GM12801 (cell line): Measurements from ENCODE around the gene PGRMC1.

Source experiments
- TF ChIP-seq, protein P1 (sequence below): IDR thresholded peaks from one replicate; pipeline ENCODE4 v1.5.1; 2011; ENCODE audit warnings: control low read depth; ENCODE audit not compliant: insufficient read length; ENCODE audit errors: extremely low read depth

The PGRMC1 gene

GRCh38 chrX:119235872-119236622 lies at the start of gene PGRMC1:
PGRMC1 (plus strand) TSS chrX:119236285; CDS start chrX:119236364, 79 bp downstream.
- TF ChIP-seq, protein P1, sequence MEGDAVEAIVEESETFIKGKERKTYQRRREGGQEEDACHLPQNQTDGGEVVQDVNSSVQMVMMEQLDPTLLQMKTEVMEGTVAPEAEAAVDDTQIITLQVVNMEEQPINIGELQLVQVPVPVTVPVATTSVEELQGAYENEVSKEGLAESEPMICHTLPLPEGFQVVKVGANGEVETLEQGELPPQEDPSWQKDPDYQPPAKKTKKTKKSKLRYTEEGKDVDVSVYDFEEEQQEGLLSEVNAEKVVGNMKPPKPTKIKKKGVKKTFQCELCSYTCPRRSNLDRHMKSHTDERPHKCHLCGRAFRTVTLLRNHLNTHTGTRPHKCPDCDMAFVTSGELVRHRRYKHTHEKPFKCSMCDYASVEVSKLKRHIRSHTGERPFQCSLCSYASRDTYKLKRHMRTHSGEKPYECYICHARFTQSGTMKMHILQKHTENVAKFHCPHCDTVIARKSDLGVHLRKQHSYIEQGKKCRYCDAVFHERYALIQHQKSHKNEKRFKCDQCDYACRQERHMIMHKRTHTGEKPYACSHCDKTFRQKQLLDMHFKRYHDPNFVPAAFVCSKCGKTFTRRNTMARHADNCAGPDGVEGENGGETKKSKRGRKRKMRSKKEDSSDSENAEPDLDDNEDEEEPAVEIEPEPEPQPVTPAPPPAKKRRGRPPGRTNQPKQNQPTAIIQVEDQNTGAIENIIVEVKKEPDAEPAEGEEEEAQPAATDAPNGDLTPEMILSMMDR = no peak

- TF ChIP-seq, protein P1 = no peak
Measured at GRCh38 chrX:119186763-119187162, 49.3 kb upstream of the PGRMC1 start.

DNA sequence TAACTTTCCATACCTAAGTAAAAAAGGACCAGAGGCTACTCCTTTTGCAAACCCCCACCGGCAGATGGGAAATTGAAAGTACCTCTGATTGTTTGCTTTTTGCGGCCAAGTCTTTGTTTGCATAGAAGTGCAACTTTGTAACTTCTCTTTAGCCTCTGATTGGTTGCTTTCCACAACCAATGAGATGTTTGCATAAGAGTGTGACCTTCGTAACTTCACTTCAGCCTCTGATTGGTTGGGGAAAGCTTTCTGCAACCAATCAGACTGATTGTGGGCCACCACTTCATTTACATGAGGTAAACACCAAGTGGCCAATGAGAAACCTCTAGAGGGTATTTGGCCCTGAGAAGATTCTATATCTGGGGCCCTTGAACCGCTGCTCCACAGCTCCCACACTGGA lies 48.8 kb upstream of the PGRMC1 start:
- TF ChIP-seq, protein P1 = no peak

DNA sequence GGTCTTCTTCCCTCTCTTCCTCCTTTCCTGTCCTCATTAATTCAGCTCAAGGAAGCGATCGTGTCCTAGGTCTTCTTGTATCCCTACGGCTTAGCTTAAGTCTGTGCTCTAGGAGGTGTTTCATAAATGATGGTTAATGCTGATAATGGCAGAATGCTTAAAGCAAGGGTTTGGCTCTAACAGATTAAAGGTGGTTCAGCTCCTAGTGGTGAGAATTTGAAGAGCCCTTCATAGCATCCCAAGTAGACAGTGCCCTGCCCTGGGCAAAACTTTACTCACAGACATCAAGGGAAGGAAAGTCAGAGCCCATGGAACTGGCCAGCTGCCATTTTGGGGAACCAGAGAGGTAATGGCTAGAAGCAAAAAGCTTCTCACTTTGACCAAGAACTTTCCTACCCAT lies 47.0 kb upstream of the PGRMC1 start:
- TF ChIP-seq, protein P1 = no peak

GRCh38 chrX:119189595-119189994 lies 46.5 kb upstream of the PGRMC1 start:
- TF ChIP-seq, protein P1 = no peak

DNA sequence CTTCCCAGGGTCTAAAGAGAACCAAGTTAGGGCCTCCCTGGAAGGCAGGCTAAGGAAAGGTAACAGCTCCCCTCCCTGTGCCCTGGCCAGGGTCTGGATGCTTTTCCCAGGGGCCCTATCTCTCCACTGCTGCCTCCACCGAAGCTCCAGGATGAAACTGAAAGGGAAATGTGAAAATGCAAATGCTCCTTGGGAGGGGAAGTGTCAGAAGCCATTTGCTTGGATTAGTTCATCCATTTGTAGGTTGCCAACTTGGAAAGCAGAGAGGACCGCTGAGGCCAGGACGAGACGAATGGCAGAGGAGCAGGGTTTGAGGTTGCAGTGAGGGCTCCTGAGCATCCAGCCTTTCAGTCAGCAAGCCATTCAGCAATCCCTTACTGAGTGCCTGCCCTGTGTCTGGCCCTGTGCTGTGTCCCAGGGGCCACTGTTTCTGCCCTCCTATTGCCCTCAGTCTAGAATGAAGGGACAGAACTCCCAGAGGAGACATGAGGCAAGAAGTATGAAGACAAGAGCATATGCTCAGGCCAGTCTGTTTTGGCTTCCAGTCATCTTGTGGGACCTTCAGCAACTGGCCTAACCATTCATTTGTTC lies 45.9 kb upstream of the PGRMC1 start:
- TF ChIP-seq, protein P1 = no peak

DNA sequence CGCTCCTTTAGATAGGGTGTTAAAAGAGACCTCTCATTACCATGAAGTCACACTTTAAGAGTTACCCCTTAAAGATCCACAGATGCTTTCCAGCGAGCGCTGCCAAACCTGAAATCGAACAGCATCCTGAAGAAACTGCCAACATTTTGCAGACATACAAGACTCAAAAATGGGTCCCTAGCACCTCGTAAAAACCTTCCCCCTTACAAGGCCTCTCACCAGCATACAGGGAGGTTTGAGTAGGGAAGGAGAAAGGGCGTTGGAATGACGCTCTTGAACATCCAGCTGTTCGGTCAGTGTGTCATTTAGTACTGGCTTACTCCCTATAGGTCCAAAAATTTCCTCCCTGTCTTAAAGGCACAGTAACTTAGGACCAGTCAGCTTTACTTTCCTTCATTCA lies 45.3 kb upstream of the PGRMC1 start:
- TF ChIP-seq, protein P1 = no peak
